Occipital lobe (tissue), 2 donors: ENCODE results near the gene OR5K1. TPM values are rescaled to one million over a fixed set of nuclear protein-coding genes. Genes with fewer than 3 reads are reported as not detected.

Experiments
- DNase-seq: peaks from one replicate; lab custom pipeline; 2025; lab: John Stamatoyannopoulos, UW
- total RNA-seq: library from RNA; depleted of rRNA; stranded (reverse); fragments of >200 nt; gene quantifications from one replicate; pipeline ENCODE4 v1.2.3, GENCODE V29; 2014

OR5K1 gene
- total RNA-seq, result not detected

DNA sequence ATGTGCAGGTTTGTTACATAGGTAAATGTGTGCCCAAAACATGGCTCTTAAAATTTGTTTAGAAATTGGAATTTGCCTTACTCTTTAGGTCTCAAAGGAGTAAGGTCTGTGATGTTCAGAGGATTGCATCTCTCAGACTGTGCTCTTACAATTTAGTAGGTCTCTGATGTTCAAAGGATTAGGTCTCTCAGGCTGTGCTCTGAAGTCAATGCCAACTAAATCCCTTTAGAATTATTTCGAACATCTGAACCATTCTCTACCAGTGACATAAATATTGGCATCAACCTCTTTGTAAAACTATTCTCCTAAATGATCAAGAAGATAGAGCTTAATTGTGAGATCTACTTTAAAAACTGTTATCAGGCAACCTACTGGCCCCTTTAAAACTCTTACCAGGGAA, at the start of gene OR5K1:
TSS of gene OR5K1 (plus strand) at position 301 of the 400 bp plus-strand sequence. CDS start 6,376 bp downstream, outside the sequence.
- DNase-seq, result no peak

DNA sequence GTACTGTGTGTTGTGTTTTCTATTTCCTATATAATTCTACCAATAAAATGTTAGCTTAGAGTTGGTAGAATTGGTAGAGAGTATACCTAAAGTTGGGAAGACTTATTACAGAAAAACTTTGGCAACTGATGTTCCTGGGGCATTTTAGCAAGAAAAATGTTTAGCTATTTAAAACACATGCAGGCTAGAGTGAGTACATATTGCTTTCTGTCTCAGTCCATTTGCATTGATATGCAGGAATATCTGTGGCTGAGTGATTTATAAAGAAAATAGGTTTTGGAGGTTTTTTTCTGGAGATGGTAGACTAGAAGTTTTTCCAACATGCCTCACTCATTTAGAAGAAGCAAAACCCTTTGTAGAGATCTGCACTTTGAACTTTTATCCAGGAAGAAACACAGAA, 30.4 kb upstream of the OR5K1 start:
- DNase-seq, result no peak

DNA sequence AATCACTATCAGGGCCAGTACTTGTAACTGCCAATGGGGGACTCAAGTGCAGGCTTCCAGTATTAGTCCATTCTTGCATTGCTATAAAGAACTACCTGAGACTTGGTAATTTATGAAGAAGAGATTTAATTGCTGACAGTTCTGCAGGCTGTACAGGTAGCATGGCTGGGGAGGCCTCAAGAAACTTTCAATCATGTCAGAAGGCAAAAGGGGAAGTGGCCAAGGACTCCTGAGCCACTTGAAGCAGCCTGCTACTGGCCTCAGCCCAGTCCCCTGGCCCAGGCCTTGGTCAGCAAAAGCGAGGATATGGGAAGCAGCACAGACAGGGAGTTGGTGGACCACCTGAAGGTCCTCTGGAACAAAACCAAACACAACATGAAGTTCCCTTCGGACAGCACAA, 29.2 kb upstream of the OR5K1 start:
- DNase-seq, result no peak

DNA sequence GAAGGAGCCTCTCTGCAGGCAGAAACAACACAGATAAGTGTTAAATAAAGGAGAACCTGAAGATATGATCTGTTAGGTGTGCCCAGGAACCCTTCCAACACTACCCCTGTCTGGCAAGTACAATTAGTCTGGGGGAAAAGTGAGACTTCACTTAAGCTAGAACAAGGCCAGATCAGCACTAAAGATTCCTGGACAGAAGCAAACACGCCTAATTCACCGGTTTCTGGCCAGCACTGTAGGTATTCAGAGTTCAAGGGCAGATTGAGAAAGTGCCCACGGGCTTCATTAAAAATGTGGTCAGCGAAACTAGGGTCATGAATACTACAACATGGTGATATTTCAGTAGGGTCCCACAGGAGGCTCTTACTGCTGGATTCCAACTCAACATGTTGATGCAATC, 28.6 kb upstream of the OR5K1 start:
- DNase-seq, result no peak

DNA sequence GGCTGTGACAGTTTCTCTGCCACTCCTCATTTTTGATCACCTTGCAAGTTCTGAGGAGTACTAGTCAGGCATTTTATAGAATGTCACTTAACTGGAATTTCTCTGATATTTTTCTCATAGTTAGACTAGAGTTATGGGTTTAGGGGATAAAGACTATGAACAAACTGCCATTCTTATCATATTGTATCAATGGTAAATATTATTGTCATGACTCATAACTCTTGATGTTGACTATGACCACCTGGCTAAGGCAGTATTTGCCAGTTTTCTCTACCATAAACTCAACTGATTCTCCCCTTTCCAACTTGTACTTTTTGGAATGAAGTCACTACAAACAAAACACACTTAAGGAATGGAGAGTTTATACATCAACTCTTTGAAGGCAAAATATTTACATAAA, 22.7 kb upstream of the OR5K1 start:
- no peak for DNase-seq

DNA sequence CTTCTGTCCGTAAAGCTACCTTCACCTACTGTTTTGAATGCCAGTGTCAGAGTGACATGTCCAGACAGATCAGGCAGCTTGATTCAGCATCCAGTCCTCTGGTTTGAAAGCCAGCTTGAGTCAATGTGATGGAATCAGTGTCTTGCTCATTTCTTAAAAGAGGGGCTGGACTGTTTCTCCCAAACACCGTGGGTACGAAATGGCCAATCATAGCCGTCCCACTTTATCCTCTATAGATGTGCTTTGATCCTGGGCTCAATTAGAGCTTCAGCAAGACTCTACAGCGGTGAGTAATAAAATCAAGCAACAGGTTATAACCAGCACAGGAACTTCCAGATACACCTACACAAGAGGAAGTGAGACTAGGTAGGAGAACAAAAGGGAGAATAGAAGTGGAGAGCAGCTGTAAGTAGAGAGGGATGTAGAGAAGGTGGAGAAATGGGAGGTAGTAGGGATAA, 17.0 kb upstream of the OR5K1 start:
- no peak for DNase-seq

DNA sequence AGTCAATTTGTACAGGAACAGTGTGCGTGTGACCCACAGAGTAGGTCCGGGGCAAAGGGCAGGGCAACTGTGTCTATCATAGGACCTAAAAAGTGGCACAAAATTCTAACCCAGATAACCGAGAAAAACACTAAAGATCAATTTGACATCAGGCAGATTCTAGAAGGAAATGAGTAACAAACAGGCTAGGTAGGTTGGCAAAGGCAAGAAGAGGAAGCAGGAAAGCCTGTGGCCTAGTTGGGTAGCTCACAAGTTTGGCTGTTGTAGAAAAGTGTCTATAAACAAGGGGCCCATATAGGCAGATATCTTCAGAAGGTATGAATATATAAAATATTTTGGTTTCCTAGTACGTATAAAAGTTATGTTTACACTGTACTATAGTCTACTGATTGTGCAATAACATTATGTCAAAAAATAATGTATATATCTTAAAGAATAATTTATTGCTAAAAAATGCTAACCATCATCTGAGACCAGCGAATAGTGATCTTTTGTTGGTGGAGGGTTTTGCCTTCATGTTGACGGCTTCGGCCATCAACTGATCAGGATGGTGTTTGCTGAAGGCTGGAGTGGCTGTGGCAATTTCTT, 13.3 kb upstream of the OR5K1 start:
- no peak for DNase-seq

DNA sequence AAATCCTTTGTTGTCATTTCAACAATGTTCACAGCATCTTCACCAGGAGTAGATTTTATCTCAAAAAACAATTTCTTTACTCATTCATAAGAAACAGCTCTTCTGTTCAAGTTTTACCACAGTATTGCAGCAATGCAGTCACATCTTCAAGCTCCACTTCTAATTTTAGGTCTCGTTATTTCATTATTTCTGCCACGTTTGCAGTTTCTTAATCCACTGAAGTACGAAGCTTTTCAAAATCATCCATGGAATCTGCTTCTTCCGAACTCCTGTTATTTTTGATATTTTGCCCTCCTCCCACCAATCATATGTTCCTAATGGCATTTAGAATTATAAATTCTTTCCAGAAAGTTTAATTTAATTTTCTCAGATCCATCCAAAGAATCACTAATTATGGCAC, 12.6 kb upstream of the OR5K1 start:
- no peak for DNase-seq

DNA sequence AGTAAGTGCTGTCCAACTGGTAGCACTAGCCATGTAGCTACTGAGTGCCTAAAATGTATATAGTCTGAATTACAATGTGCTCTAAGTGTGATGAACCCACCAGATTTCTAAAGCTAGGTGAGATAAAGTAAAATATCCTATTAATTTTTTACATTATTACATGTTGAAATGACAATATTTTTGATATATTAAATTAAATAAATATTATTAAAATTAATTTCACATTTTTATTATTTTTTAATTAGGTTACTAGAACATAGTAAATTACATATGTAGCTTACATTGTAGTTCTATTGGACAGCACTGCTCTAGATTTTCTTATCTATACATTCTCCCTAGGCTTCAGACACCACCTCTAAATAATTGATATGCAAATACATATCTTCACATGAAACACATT, 9.2 kb upstream of the OR5K1 start:
- no peak for DNase-seq

DNA sequence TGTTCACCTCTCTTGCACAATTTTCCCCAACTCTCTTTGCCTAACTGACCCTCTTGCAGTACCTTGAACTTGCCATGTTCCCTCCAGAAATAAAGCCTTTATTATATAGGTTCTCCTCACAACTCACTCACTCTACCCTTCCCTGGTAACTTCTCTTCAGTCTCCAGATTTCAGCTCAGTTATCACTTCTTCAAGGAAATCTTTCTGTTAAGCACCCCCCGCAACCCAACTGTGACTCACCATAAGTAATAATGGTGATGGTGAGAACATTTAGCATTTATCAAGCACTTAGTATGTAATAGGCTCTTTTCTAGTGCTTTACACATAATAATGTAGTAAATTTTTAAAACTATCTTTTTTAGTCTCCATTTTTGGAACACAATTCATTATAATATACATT, 8.1 kb upstream of the OR5K1 start:
- DNase-seq, result no peak

DNA sequence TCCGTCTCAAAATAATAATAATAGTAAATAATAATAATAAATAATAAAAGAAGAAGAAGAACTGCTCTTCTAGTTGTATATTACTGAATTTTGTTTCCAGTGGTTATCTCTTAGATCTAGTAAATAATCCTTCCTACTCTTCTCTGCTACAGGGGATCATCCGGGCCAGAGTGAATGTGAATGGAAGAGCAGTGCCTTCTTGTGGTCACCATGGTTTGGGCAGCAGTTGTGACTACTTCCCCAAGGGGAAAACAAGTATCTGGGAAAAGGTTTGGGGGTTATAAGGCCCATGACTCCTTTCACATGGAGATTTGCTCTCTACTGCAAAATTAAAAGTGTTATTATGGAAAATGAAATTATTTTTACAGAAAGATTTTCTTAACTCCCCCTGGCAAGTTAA, 5.5 kb upstream of the OR5K1 start:
- no peak for DNase-seq

DNA sequence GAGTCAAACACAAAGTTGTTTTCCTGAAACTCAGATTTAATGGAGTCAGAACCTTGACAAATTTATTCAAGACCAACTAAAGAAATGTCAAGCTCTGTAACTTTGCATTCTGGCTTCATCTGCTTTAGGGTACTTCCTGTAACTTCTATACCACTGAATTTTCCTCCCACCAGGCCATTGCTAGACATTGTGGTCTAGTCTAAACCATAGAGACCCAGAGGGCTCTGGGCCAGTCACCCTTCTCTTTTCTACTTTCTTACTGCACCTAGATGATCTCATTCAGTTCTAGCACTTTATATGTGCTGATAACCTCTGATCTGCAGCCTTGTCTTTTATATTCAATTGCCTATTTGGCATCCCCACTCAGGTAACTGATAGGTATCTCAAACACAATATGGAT, 2.8 kb upstream of the OR5K1 start:
- no peak for DNase-seq

DNA sequence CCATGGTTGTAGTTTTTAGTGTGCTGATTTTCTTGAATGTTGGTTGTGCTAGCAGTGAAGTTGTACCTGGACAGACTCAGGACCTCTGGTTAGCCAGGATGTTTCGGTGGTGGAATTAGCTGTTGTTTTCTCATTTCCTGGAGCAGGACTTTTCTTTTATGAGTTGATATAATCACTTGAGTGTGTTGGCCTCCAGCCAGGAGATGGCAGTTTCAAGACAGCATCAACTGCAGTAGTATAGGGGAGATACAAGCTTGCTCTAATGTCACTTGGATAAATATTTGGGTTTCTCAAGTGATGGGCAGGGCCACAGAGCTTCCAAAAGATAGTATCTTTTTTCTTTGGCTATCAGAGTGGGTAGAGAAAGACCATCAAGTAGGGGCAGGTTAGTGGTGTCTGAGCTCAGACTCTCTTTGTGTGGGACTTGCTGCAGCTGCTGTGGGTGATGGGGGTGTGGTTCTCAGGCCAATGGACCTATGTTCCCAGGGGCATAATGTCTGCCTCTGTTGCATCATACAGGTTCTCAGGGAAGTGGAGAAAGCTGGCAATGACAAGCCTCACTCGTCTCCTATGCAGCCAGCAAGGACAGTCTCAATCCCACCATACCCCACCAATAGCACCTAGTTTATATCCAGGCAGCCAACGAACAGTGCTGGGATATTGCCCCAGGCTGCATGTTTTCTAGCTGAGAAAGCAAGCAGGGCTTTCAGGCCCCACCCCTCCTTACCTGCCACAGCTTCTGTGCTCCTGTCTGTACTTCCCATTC, 19.9 kb downstream of the OR5K1 start:
- DNase-seq, result no peak

DNA sequence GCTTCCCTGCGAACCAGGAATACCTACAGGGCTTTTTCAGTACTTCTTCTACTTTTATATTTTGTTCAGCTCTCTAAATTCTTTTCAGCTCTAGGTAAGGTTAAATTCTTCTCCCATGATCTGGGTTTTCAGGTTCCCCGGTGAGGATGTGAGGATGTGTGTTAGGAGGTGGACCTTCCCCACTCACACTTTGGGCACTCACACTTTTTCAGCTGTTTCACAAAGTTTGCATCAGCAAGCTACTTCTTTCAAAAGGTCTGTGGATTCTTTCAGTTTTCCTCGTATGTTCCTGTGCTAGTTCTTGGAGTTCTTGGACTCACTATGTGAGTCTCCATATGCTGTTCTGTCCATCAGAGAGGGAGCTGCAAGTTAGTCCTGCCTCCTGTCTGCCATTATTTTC, 20.6 kb downstream of the OR5K1 start:
- DNase-seq, result no peak

DNA sequence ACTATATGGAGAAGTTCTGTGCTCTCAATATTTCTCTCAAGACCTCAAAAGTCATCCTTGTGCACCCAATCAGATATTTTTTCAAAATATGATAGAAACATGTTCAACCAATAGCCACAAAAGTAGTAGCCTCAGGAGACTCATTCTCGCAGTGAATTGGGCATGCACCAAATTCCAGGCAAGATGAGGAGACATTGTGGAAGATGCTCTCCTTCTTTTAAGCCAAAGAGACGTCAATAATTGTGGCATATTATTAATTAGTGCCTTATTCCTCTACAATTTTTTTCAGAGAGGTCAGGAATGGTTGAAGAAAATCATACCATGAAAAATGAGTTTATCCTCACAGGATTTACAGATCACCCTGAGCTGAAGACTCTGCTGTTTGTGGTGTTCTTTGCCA, 34.4 kb downstream of the OR5K1 start, which contains the start of gene OR5K2:
TSS of gene OR5K2 (plus strand) at position 301 of the 400 bp plus-strand sequence. CDS start at position 301, 0 bp downstream.
- no peak for DNase-seq

DNA sequence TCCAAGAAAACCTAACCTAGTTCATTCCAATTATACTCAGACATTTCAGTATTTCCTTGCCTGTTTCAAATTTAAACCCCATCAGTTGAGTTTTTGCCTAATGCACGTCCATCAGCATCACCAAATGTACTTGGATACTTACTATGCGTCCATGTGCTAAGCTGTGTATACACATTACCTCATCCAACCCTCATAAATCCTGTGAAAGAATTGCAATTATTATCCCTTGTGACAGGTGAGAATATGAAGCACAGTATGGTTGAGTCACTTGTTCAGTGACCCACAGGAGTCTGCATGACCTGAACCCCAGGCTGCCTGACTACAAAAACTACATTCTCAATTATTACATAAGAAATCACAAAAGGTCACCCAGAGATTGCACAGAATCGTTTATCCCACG, 37.0 kb downstream of the OR5K1 start:
- no peak for DNase-seq

DNA sequence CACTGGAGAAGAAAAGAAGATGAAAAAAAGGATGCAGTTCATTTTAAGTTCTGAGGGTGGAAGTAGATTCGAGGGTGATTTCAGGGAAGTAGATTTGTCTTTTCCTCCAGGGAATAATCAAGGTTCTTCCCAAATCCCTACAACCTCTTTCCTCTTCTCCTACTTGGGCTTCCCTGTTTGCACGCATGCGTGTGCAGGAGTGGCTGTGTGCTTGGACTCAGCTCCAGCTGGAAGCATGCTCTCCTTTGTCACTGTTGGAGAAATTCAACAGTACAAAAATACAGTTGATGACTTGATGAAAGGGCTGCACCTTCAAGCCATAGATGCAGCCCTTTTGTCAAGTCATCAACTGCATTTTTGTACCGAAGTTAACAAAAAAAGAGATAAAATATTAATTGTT, 38.3 kb downstream of the OR5K1 start:
- DNase-seq, result peak; percentile 2

DNA sequence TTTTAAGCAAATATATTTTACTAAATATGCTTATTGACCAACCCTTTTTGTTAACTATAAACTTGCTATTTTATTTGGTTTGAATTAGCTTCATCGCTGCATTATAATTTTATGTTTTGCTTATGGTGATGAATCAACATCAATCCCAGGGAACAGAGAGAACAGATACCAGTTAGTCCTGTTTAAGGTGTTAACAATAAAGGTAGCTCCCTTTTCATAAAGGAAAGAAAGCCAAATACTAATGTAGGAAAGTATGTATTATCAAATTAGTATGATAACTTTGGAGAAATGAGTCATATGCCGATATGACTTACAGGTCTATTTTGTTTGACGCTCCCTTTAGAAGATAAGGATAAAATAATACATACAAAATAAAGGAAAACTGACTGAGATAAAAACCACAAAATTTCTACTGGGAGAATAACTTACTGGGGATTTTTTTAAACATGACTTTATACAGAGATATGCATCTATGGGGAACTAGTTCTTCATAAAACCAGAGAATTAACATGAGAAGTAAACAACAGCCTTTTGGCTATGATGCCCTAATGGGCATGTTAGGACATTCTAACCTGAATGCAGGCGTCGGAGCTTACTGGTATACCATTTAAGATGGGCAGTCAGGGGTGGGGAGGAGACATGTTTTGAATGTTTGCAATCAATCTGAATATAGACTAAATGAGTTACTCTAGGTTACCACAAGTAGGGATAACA, 39.0 kb downstream of the OR5K1 start:
- DNase-seq, result no peak

DNA sequence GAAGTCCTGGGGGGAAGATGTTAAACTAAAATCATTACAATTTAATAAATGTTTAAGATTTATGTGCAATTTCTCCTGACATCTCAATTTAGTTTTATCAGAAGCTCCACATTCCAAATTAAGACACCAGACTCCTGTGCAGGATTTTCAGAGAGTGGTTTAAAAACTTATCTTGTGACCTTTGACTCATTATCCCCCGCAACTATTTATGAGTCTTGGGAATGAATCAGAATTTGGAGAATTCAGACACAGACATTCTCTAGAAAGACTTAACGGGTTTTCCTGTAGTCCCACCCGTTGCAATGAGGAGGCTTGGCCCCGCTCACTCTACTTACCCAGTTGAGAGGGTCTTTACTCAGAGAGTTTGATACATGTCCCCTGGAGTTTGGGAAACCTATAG, 41.5 kb downstream of the OR5K1 start:
- no peak for DNase-seq

DNA sequence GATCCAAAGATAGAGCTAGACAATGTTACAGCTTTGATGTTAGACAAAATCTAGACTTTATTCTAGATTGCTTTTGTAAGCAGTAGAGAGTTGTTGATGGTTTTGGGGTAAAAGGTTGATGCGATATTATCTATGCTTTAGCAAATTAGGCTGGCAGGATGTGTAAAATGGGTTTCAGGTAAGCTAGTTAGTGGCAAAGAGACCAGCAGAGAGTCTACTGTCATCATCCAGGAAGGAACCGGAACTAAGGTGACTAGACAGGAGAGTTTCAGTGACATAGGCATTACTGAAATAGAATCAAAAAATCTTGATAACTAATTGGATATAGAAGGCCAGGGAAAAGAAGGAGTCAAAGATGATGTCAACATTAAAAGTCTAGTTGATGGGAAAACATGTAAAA, 45.6 kb downstream of the OR5K1 start:
- no peak for DNase-seq

DNA sequence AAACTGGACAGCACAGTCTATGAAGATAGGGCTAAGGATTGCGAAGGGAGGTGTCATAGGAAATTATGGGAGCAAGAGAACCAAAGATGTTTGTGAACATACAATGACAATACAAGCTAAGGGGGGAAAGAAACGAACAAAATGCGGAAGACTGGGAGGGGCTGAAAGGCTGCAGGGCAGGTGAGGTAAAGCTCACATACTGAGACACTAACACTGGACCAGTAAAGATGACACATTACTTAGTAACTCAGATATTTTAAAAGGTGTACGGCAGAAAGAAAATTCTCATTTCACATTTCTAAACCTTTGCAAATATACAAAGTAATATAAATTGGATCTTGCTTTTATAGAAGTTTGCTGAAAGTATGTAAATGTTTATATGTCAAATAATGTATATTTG, 49.6 kb downstream of the OR5K1 start:
- DNase-seq, result no peak

DNA sequence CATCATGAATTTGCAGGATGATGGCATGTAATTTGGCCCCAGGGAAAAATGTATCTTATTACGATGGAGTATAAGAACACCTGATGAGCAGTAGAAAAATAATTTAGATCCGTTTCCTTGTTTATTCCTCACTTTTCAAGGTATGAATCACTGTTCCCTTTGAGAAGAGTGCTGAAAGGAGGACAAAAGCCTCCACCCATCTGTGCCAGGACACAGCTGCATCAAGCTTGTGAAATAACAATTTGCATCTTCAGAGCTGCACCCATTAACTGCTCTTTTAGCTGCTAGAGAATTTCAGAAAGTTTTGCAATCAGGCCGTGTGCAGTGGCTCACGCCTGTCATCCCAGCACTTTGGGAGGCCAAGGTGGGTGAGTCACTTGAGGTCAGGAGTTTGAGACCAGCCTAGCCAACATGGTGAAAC, 50.1 kb downstream of the OR5K1 start:
- no peak for DNase-seq

DNA sequence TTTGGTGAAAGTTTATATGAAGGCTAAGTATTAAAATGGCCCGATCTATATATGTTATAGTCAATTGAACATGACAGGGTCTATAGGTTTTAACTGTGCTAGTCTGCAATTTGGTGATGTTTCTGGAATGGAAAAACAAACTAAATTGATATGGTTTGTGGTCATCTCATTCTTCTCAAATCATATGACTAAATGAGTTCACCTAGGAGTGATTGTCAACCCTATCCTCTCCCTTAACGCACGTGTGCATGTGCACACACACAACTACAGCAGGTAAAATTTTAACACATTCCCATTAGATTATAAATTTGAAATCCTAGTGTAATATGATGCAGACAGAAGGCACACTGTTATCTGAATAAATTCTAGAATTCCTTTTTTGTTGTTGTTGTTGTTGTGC, 50.7 kb downstream of the OR5K1 start:
- DNase-seq, result no peak
